OCI-LY7 (cell line): Measurements from ENCODE around the gene UBE2J1. TPM values are rescaled to one million over a fixed set of nuclear protein-coding genes. Genes with fewer than 3 reads are reported as not detected.
A peak's percentile ranks its signal among the peaks of the same experiment; 100 is the strongest.

ENCODE experiments used
- BruUV-seq: library from RNA; stranded (reverse); fragments of 400-500 nt; replicated peaks from 2 replicates; lab custom pipeline; 2021; lab: Mats Ljungman, UMichigan
- CTCF ChIA-PET: fragments of 300-600 bp; sonication (Branson Sonifier 250); formaldehyde crosslinking; loops from one replicate; lab custom pipeline; 2022; ENCODE audit warnings: antibody characterized with exemption; ENCODE audit not compliant: unreplicated experiment; lab: Charles Lee
- POLR2A ChIA-PET: fragments of 300-600 bp; sonication (Branson Sonifier 250); formaldehyde crosslinking; loops from one replicate; lab custom pipeline; 2022; ENCODE audit warnings: antibody characterized with exemption; lab: Charles Lee
- DNase-seq: peaks from one replicate; pipeline ENCODE4 v3.0.0-alpha.2; 2015; ENCODE audit warnings: low spot score
- H2AFZ ChIP-seq: fragments of 200-600 bp; sonication (generic), shearing (Covaris generic); 2 replicates; pipeline ENCODE4 v1.6.1; 2014; ENCODE audit warnings: mild to moderate bottlenecking, antibody characterized with exemption, low read length, moderate library complexity
- H3K27ac ChIP-seq: fragments of 200-600 bp; sonication (generic); 2 replicates; pipeline ENCODE4 v1.5.1; 2014; ENCODE audit warnings: mixed run types, low read depth, mild to moderate bottlenecking, moderate library complexity, low read length, inconsistent platforms; ENCODE audit not compliant: poor library complexity, severe bottlenecking
- H3K36me3 ChIP-seq: fragments of 200-600 bp; sonication (generic); 2 replicates; pipeline ENCODE4 v1.6.1; 2014; ENCODE audit warnings: mild to moderate bottlenecking, antibody characterized with exemption, low read length, moderate library complexity, mixed read lengths; ENCODE audit not compliant: insufficient read depth
- H3K4me1 ChIP-seq: fragments of 200-600 bp; sonication (generic); 2 replicates; pipeline ENCODE4 v1.5.1; 2014; ENCODE audit warnings: mild to moderate bottlenecking, low read length; ENCODE audit not compliant: insufficient read depth, poor library complexity, severe bottlenecking
- H3K4me2 ChIP-seq: fragments of 200-600 bp; sonication (generic); 2 replicates; pipeline ENCODE4 v1.6.1; 2014; ENCODE audit warnings: mild to moderate bottlenecking, low read length
- H3K4me3 ChIP-seq: fragments of 200-600 bp; sonication (generic); 2 replicates; pipeline ENCODE4 v1.5.1; 2014; ENCODE audit warnings: mild to moderate bottlenecking, low read depth, low read length; ENCODE audit not compliant: poor library complexity, severe bottlenecking
- H3K79me2 ChIP-seq: fragments of 200-600 bp; sonication (generic); 2 replicates; pipeline ENCODE4 v1.6.1; 2016; ENCODE audit warnings: low read depth, mild to moderate bottlenecking, low read length, moderate library complexity, mixed read lengths; ENCODE audit not compliant: insufficient read depth
- H3K9me2 ChIP-seq: fragments of 200-600 bp; sonication (generic); 2 replicates; pipeline ENCODE4 v1.6.1; 2016; ENCODE audit warnings: mild to moderate bottlenecking, low read length, mixed read lengths; ENCODE audit not compliant: insufficient read depth
- H3K9me3 ChIP-seq: fragments of 200-600 bp; sonication (generic); 2 replicates; pipeline ENCODE4 v1.6.1; 2014; ENCODE audit warnings: mild to moderate bottlenecking, mixed run types, low read length, mixed read lengths
- H4K20me1 ChIP-seq: fragments of 200-600 bp; sonication (generic); 2 replicates; pipeline ENCODE4 v1.6.1; 2014; ENCODE audit warnings: mild to moderate bottlenecking, antibody characterized with exemption, low read length, moderate library complexity, mixed read lengths; ENCODE audit not compliant: insufficient read depth
- CTCF ChIP-seq: fragments of 200-600 bp; sonication (generic); conservative IDR thresholded peaks from 2 replicates; pipeline ENCODE4 v1.5.1; 2014; ENCODE audit warnings: mild to moderate bottlenecking, antibody characterized with exemption, low read length, moderate library complexity, mixed read lengths
- EZH2phosphoT487 ChIP-seq: fragments of 200-600 bp; sonication (generic); IDR thresholded peaks from 2 replicates; pipeline ENCODE4 v1.6.1; 2018; ENCODE audit warnings: low read depth, borderline replicate concordance, mild to moderate bottlenecking, mixed run types, antibody characterized with exemption, low read length, moderate library complexity, mixed read lengths
- intact Hi-C: fragments of 100-400 bp; cut with micrococcal nuclease; formaldehyde crosslinking; loops from one replicate; pipeline ENCODE4 v1.10.0; 2022; ENCODE audit not compliant: unreplicated experiment
- total RNA-seq, 2 experiments: library from RNA; depleted of rRNA in 1 of 2; stranded (reverse); fragments of >200 nt in 1 of 2; shearing (Covaris generic) in 1 of 2; gene quantifications; 2 replicates each; pipeline ENCODE4 v1.2.3, GENCODE V29; 2014 to 2022

The UBE2J1 gene
- total RNA-seq, 2 experiments from 2014 or later = 117 to 243 TPM

GRCh38 chr6:89357390-89357789, 4.9 kb upstream of the UBE2J1 start:
- Histone ChIP-seq H3K4me3 (peak overlapping the region; percentile 56), H2AFZ (no peak overlapping the region), H4K20me1 (no peaks in the 10 kb centered on the region), H3K27ac (peak overlapping the region; percentile 99), H3K79me2 (peaks cover 44% of the 10 kb centered on the region), H3K4me1 (peaks cover 81% of the 10 kb centered on the region), H3K36me3 (0 out of 2 replicates have a peak, but pooled peaks cover 1% of the 10 kb centered on the region), H3K9me3 (no peaks in the 10 kb centered on the region; the same call in 1 of the 2 replicates), H3K9me2 (no peaks in the 10 kb centered on the region), H3K4me2 (peak overlapping the region; percentile 75)
- peak; percentile 95 for DNase-seq
- intact Hi-C loops = loop anchor here (1.0 to 10.0 kb wide), 6 partner anchors 210 to 1439 kb away; partner anchors contain the start of genes CNR1, PM20D2 and PNRC1
- ChIA-PET CTCF (interaction anchor here (0.6 to 1.4 kb wide), 3 partner anchors 10 to 277 kb away, joined by 3 read pairs; partner anchors contain the start of gene PNRC1), POLR2A (interaction anchor here (0.7 to 11.5 kb wide), 12 partner anchors 7 to 1601 kb away, joined by 3 to 242 read pairs (median 6); partner anchors contain the start of genes PM20D2 and PNRC1)
- BruUV-seq = no TSS peak
- no peak for TF ChIP-seq CTCF
- TF ChIP-seq EZH2phosphoT487 = no peak

- no peaks in the 10 kb centered on the region for H3K9me3 ChIP-seq
- peaks cover 51% of the 10 kb centered on the region for H3K79me2 ChIP-seq
- peak; percentile 84 for DNase-seq
- intact Hi-C loops = loop anchor here (1.0 to 10.0 kb wide), 6 partner anchors 209 to 1438 kb away; partner anchors contain the start of genes CNR1, PM20D2 and PNRC1
- H3K36me3 ChIP-seq = peaks cover 5% of the 10 kb centered on the region
- H3K4me3 ChIP-seq = peak overlapping the region; percentile 52
- H2AFZ ChIP-seq = no peak overlapping the region
- no peaks in the 10 kb centered on the region for H3K9me2 ChIP-seq
- TF ChIP-seq EZH2phosphoT487 (no peak), CTCF (no peak)
- peaks cover 81% of the 10 kb centered on the region for H3K4me1 ChIP-seq
- TSS peak; percentile 16 for BruUV-seq
- H3K4me2 ChIP-seq = peak overlapping the region; percentile 75
- H3K27ac ChIP-seq = peak overlapping the region; percentile 99
- CTCF ChIA-PET = interaction anchor here (1.1 to 1.4 kb wide), 2 partner anchors 10 to 11 kb away, joined by 3 read pairs; no protein-coding TSS in a partner anchor
- POLR2A ChIA-PET = interaction anchor here (0.6 to 11.5 kb wide), 24 partner anchors 7 to 1508 kb away, joined by 3 to 242 read pairs (median 5); partner anchors contain the start of genes PM20D2 and PNRC1
- H4K20me1 ChIP-seq = no peaks in the 10 kb centered on the region
These were observed 4.2 kb upstream of the UBE2J1 start for GRCh38 chr6:89356642-89357170.
